Lung (tissue), 12 donors: ENCODE results near the gene ARMC5. TPM values are rescaled to one million over a fixed set of nuclear protein-coding genes. Genes with fewer than 3 reads are reported as not detected.

ENCODE experiments used
- ATAC-seq: fragments of 200-7000 bp; cut with Tn5 transposase; one replicate; pipeline ENCODE4 v1.9.1; 2020; ENCODE audit warnings: moderate number of reproducible peaks; ENCODE audit not compliant: insufficient read depth, low FRiP score
- DNase-seq, 3 donors: peaks; one replicate each; pipeline ENCODE4 v3.0.0-alpha.2; 2013 to 2017
- H3K27ac ChIP-seq, 2 donors: one replicate each; pipeline ENCODE4 v1.5.1; 2013; ENCODE audit warnings: mild to moderate bottlenecking in 2 of 2, moderate library complexity in 2 of 2, control low read depth in 1 of 2, inconsistent platforms in 1 of 2, low read depth in 1 of 2, low read length in 1 of 2
- H3K27me3 ChIP-seq, 3 donors: one replicate each; pipeline ENCODE4 v1.5.1; 2013; ENCODE audit warnings: low read length in 2 of 3; ENCODE audit not compliant: control insufficient read depth in 3 of 3, insufficient read depth in 3 of 3
- H3K36me3 ChIP-seq, 4 donors: one replicate each; pipeline ENCODE4 v1.5.1; 2013; ENCODE audit warnings: low read length in 4 of 4, mild to moderate bottlenecking in 1 of 4, moderate library complexity in 1 of 4; ENCODE audit not compliant: control insufficient read depth in 4 of 4, insufficient read depth in 4 of 4
- H3K4me1 ChIP-seq, 5 donors: one replicate each; pipeline ENCODE4 v1.5.1; 2013; ENCODE audit warnings: low read length in 5 of 5, mild to moderate bottlenecking in 2 of 5, moderate library complexity in 1 of 5; ENCODE audit not compliant: control insufficient read depth in 5 of 5, insufficient read depth in 5 of 5
- H3K4me3 ChIP-seq: one replicate; pipeline ENCODE4 v1.5.1; 2013; ENCODE audit warnings: mild to moderate bottlenecking, control low read depth, moderate library complexity
- H3K9ac ChIP-seq, 2 donors: one replicate each; pipeline ENCODE4 v1.5.1; 2013; ENCODE audit warnings: low read length in 2 of 2, control low read depth in 1 of 2; ENCODE audit not compliant: insufficient read depth in 1 of 2
- H3K9me3 ChIP-seq, 4 donors: one replicate each; pipeline ENCODE4 v1.5.1; 2013; ENCODE audit warnings: low read length in 3 of 4, mild to moderate bottlenecking in 1 of 4, moderate library complexity in 1 of 4; ENCODE audit not compliant: control insufficient read depth in 4 of 4, insufficient read depth in 3 of 4
- CTCF ChIP-seq: IDR thresholded peaks from 2 replicates; pipeline ENCODE4 v1.5.1; 2012; ENCODE audit warnings: mild to moderate bottlenecking; ENCODE audit errors: control extremely low read depth, extremely low read depth
- WGBS, 2 donors: extraction: QIAGEN DNeasy Blood & Tissue Kit; methylation state at CpG; one replicate each; pipeline ENCODE4 v1.1.7; 2013; 5-methylcytosine and 5-hydroxymethylcytosine counted together
- polyA plus RNA-seq, 2 donors: library from polyadenylated mRNA; stranded (reverse); fragments of 200-250 nt; gene quantifications; one replicate each; pipeline ENCODE4 v1.2.1, GENCODE V29; 2013
- total RNA-seq, 2 donors: library from RNA; depleted of rRNA in 1 of 2; stranded (reverse); fragments of >200 nt in 1 of 2; gene quantifications; one replicate each; pipeline ENCODE4 v1.2.1, GENCODE V29; 2014 to 2021
- donor health status: control.
- donor health status: control.
- donor health status: Bipolar disorder and iron deficiency.
- donor health status: healthy.
- donor health status: DM: yes; HTN: yes; CAD: no.

The ARMC5 gene
- total and polyA plus RNA-seq, 4 donors, result 8.2 to 16.7 (median 12.3) TPM

GRCh38 chr16:31452631-31453106 is 6.6 kb upstream of the ARMC5 start:
- Histone ChIP-seq H3K36me3 (peaks cover 0 to 6% (median 1%) of the 10 kb centered on the region in 4 donors), H3K4me1 (peaks cover 6 to 35% (median 19%) of the 10 kb centered on the region in 5 donors), H3K9ac (no peak overlapping the region), H3K27me3 (no peaks in the 10 kb centered on the region), H3K9me3 (no peaks in the 10 kb centered on the region), H3K27ac (peak overlapping the region; percentile 42 to 51), H3K4me3 (no peak overlapping the region)
- ATAC-seq (no peak), DNase-seq (peak in 2 of 3 donors; percentile 37 to 59)
- no peak for TF ChIP-seq CTCF
- WGBS, 2 donors, result 70 to 73% methylated on average over 3 of the region's 3 CpGs

GRCh38 chr16:31453255-31454204 is 5.8 kb upstream of the ARMC5 start:
- ATAC-seq, result no peak
- Histone ChIP-seq H3K27ac (peak overlapping the region in 1 of 2 donors; percentile 55), H3K27me3 (no peaks in the 10 kb centered on the region), H3K4me1 (peaks cover 6 to 44% (median 21%) of the 10 kb centered on the region in 5 donors), H3K4me3 (no peak overlapping the region), H3K9me3 (no peaks in the 10 kb centered on the region), H3K9ac (no peak overlapping the region), H3K36me3 (peaks cover 0 to 6% (median 1%) of the 10 kb centered on the region in 4 donors)
- TF ChIP-seq CTCF, result no peak
- 49 to 55% methylated on average over 20 of the region's 20 CpGs for WGBS, 2 donors
- no peak for DNase-seq

- Histone ChIP-seq H3K9me3 (no peaks in the 10 kb centered on the region), H3K4me3 (no peak overlapping the region), H3K36me3 (peaks cover 0 to 4% (median 2%) of the 10 kb centered on the region in 4 donors), H3K27me3 (no peaks in the 10 kb centered on the region), H3K27ac (no peak overlapping the region), H3K4me1 (peaks cover 12 to 45% (median 21%) of the 10 kb centered on the region in 5 donors), H3K9ac (no peak overlapping the region)
- no peak for TF ChIP-seq CTCF
- 56 to 73% methylated on average over 17 of the region's 17 CpGs for WGBS, 2 donors
- ATAC-seq (no peak), DNase-seq (no peak)
These were observed 3.5 kb upstream of the ARMC5 start for GRCh38 chr16:31455601-31456314.
